Measurements from ENCODE around the gene HHAT. TPM values are rescaled to one million over a fixed set of nuclear protein-coding genes. Genes with fewer than 3 reads are reported as not detected.

Gene HHAT
- total and polyA plus RNA-seq, 4 experiments from 2014 or later, result 4.3 to 6.8 (median 5.8) TPM

GRCh38 chr1:210483821-210484220 lies 155.1 kb downstream of the HHAT start:
- Mint-ChIP-seq H3K36me3 (peaks cover 1 to 14% of the 10 kb centered on the region in 2 donors), H3K4me1 (no peaks in the 10 kb centered on the region), H3K4me3 (no peak overlapping the region), H3K27ac (no peak overlapping the region), H3K9me3 (peaks cover 0 to 2% (median 0%) of the 10 kb centered on the region in 8 donors), H3K27me3 (no peaks in the 10 kb centered on the region)
- Histone ChIP-seq H3K36me3 (ENCODE audit: insufficient read depth, low read length) (no peaks in the 10 kb centered on the region), H3K27me3 (ENCODE audit: insufficient read depth, low read length) (no peaks in the 10 kb centered on the region), H3K4me1 (ENCODE audit: insufficient read depth, low read length) (no peaks in the 10 kb centered on the region), H3K27ac (ENCODE audit: low read depth, low read length) (no peak overlapping the region), H3K9me3 (ENCODE audit: control insufficient read depth in 1 of 2, low read length in 2 of 2) (no peaks in the 10 kb centered on the region), H3K4me3 (ENCODE audit: low read length in 2 of 2) (no peak overlapping the region)
- ChIA-PET POLR2A (ENCODE audit: partially characterized antibody) (no interaction called here), CTCF (ENCODE audit: partially characterized antibody) (no interaction called here)
- intact Hi-C loops (cut with micrococcal nuclease), result no loop called here
- DNase-seq, result no peak

- H3K27me3 ChIP-seq (ENCODE audit: insufficient read depth, low read length), result no peaks in the 10 kb centered on the region
- no peaks in the 10 kb centered on the region for H3K9me3 ChIP-seq (ENCODE audit: control insufficient read depth in 1 of 2, low read length in 2 of 2)
- Mint-ChIP-seq H3K27me3 (no peaks in the 10 kb centered on the region), H3K36me3 (peaks cover 1 to 12% of the 10 kb centered on the region in 2 donors), H3K27ac (no peak overlapping the region), H3K9me3 (peaks cover 0 to 2% (median 0%) of the 10 kb centered on the region in 8 donors), H3K4me1 (peaks cover 0 to 1% (median 0%) of the 10 kb centered on the region in 4 donors), H3K4me3 (no peak overlapping the region)
- H3K4me1 ChIP-seq (ENCODE audit: insufficient read depth, low read length), result no peaks in the 10 kb centered on the region
- POLR2A ChIA-PET (ENCODE audit: partially characterized antibody), result no interaction called here
- no peaks in the 10 kb centered on the region for H3K36me3 ChIP-seq (ENCODE audit: insufficient read depth, low read length)
- no peak overlapping the region for H3K27ac ChIP-seq (ENCODE audit: low read depth, low read length)
- CTCF ChIA-PET (ENCODE audit: partially characterized antibody), result no interaction called here
- no peak overlapping the region for H3K4me3 ChIP-seq (ENCODE audit: low read length in 2 of 2)
- DNase-seq, result no peak
- intact Hi-C loops (cut with micrococcal nuclease), result no loop called here
Measured at GRCh38 chr1:210487021-210487420, 158.3 kb downstream of the HHAT start.

- CTCF ChIA-PET (ENCODE audit: partially characterized antibody), result no interaction called here
- H3K36me3 Mint-ChIP-seq, result peaks cover 1 to 12% of the 10 kb centered on the region in 2 donors
- H3K27me3 Mint-ChIP-seq, result no peaks in the 10 kb centered on the region
- POLR2A ChIA-PET (ENCODE audit: partially characterized antibody), result no interaction called here
- H3K4me1 Mint-ChIP-seq, result peaks cover 0 to 1% (median 0%) of the 10 kb centered on the region in 4 donors
- Histone ChIP-seq H3K4me1 (ENCODE audit: insufficient read depth, low read length) (no peaks in the 10 kb centered on the region), H3K9me3 (ENCODE audit: control insufficient read depth in 1 of 2, low read length in 2 of 2) (no peaks in the 10 kb centered on the region), H3K4me3 (ENCODE audit: low read length in 2 of 2) (no peak overlapping the region), H3K36me3 (ENCODE audit: insufficient read depth, low read length) (no peaks in the 10 kb centered on the region), H3K27ac (ENCODE audit: low read depth, low read length) (no peak overlapping the region), H3K27me3 (ENCODE audit: insufficient read depth, low read length) (no peaks in the 10 kb centered on the region)
- H3K27ac Mint-ChIP-seq, result no peak overlapping the region
- H3K4me3 Mint-ChIP-seq, result no peak overlapping the region
- no peak for DNase-seq
- intact Hi-C loops (cut with micrococcal nuclease), result no loop called here
- H3K9me3 Mint-ChIP-seq, result peaks cover 0 to 2% (median 0%) of the 10 kb centered on the region in 8 donors
Measured at GRCh38 chr1:210489491-210489890, 160.8 kb downstream of the HHAT start.

DNA sequence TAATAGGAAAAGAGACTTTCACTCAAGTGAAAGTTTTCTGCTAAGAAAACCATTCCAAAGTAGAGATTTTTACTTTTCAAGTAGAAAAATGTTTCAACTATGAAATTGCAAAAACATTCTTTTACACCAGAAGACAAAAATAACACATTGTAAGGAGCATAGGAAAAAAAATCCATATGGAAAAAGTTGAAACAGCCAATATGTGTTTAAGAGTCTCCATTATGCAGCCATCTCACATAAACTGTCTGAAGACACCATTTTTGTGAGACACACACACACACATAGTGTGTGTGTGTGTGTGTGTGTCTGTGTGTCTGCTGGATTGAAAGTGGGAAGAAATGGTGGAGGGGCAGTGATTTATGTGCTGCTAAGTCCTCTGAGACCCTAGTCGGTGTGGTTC lies 162.1 kb downstream of the HHAT start:
- Histone ChIP-seq H3K36me3 (ENCODE audit: insufficient read depth, low read length) (no peaks in the 10 kb centered on the region), H3K4me1 (ENCODE audit: insufficient read depth, low read length) (no peaks in the 10 kb centered on the region), H3K27ac (ENCODE audit: low read depth, low read length) (no peak overlapping the region), H3K9me3 (ENCODE audit: control insufficient read depth in 1 of 2, low read length in 2 of 2) (no peaks in the 10 kb centered on the region), H3K4me3 (ENCODE audit: low read length in 2 of 2) (no peak overlapping the region), H3K27me3 (ENCODE audit: insufficient read depth, low read length) (no peaks in the 10 kb centered on the region)
- ChIA-PET POLR2A (ENCODE audit: partially characterized antibody) (no interaction called here), CTCF (ENCODE audit: partially characterized antibody) (no interaction called here)
- Mint-ChIP-seq H3K4me1 (peaks cover 0 to 1% (median 0%) of the 10 kb centered on the region in 4 donors), H3K36me3 (peaks cover 0 to 6% of the 10 kb centered on the region in 2 donors), H3K27me3 (no peaks in the 10 kb centered on the region), H3K4me3 (no peak overlapping the region), H3K9me3 (peaks cover 0 to 2% (median 0%) of the 10 kb centered on the region in 8 donors), H3K27ac (no peak overlapping the region)
- intact Hi-C loops (cut with micrococcal nuclease), result no loop called here
- DNase-seq, result no peak

DNA sequence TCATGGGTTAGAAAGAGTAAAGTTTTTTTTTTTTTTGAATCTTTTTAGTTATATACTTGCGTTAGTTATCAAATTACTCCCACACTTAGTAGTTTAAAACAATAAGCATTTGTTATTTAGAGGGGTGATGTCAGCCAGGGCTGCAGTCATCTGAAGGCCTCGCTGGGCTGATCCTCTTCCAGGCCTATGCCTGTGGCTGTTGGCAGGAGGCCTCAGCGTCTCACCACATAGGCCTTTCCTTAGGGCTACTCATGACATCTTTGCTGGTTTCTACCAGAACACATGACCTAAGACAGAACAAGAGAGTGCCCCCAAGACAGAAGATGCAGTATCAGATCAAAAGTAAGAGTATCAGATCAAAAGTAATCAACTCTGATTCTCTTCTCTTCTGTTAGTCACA lies 167.4 kb downstream of the HHAT start:
- no peaks in the 10 kb centered on the region for H3K36me3 ChIP-seq (ENCODE audit: insufficient read depth, low read length)
- ChIA-PET CTCF (ENCODE audit: partially characterized antibody) (no interaction called here), POLR2A (ENCODE audit: partially characterized antibody) (no interaction called here)
- Mint-ChIP-seq H3K4me1 (no peaks in the 10 kb centered on the region), H3K27ac (no peak overlapping the region), H3K27me3 (no peaks in the 10 kb centered on the region), H3K9me3 (no peaks in the 10 kb centered on the region), H3K4me3 (no peak overlapping the region), H3K36me3 (no peaks in the 10 kb centered on the region)
- H3K27me3 ChIP-seq (ENCODE audit: insufficient read depth, low read length), result no peaks in the 10 kb centered on the region
- H3K9me3 ChIP-seq (ENCODE audit: control insufficient read depth in 1 of 2, low read length in 2 of 2), result no peaks in the 10 kb centered on the region
- no peaks in the 10 kb centered on the region for H3K4me1 ChIP-seq (ENCODE audit: insufficient read depth, low read length)
- H3K4me3 ChIP-seq (ENCODE audit: low read length in 2 of 2), result no peak overlapping the region
- DNase-seq, result no peak
- intact Hi-C loops (cut with micrococcal nuclease), result no loop called here
- H3K27ac ChIP-seq (ENCODE audit: low read depth, low read length), result no peak overlapping the region

DNA sequence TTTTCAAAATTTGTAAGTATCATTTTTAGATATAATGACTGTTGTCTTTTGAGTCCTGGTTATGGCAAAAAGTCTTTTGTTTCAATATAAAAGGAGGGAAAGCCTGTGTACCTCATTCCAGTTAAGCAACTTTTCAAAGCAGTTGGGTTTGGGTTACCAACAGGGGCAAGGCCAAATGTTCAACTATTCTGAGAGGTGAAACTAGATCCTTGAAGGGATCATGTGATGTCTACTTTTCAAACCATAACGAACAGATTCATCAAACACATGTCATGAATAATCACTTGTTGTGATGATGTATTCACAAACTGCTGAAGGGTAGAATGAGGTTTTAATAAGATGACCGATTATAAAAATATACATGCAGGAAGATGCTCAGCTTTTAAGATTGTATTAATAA lies 171.3 kb downstream of the HHAT start:
- H3K9me3 Mint-ChIP-seq, result no peaks in the 10 kb centered on the region
- no peaks in the 10 kb centered on the region for H3K36me3 ChIP-seq (ENCODE audit: insufficient read depth, low read length)
- no peaks in the 10 kb centered on the region for H3K4me1 ChIP-seq (ENCODE audit: insufficient read depth, low read length)
- no peaks in the 10 kb centered on the region for H3K27me3 Mint-ChIP-seq
- no peak overlapping the region for H3K4me3 ChIP-seq (ENCODE audit: low read length in 2 of 2)
- intact Hi-C loops (cut with micrococcal nuclease), result no loop called here
- no peaks in the 10 kb centered on the region for H3K27me3 ChIP-seq (ENCODE audit: insufficient read depth, low read length)
- no peak overlapping the region for H3K27ac ChIP-seq (ENCODE audit: low read depth, low read length)
- H3K36me3 Mint-ChIP-seq, result peaks cover 0 to 7% of the 10 kb centered on the region in 2 donors
- H3K4me1 Mint-ChIP-seq, result no peaks in the 10 kb centered on the region
- H3K27ac Mint-ChIP-seq, result no peak overlapping the region
- H3K4me3 Mint-ChIP-seq, result no peak overlapping the region
- H3K9me3 ChIP-seq (ENCODE audit: control insufficient read depth in 1 of 2, low read length in 2 of 2), result no peaks in the 10 kb centered on the region
- no peak for DNase-seq
- POLR2A ChIA-PET (ENCODE audit: partially characterized antibody), result no interaction called here
- CTCF ChIA-PET (ENCODE audit: partially characterized antibody), result no interaction called here

- Mint-ChIP-seq H3K4me1 (no peaks in the 10 kb centered on the region), H3K36me3 (peaks cover 0 to 7% of the 10 kb centered on the region in 2 donors), H3K27ac (no peak overlapping the region), H3K4me3 (no peak overlapping the region), H3K9me3 (no peaks in the 10 kb centered on the region), H3K27me3 (no peaks in the 10 kb centered on the region)
- Histone ChIP-seq H3K36me3 (ENCODE audit: insufficient read depth, low read length) (no peaks in the 10 kb centered on the region), H3K27ac (ENCODE audit: low read depth, low read length) (no peak overlapping the region), H3K4me3 (ENCODE audit: low read length in 2 of 2) (no peak overlapping the region), H3K4me1 (ENCODE audit: insufficient read depth, low read length) (no peaks in the 10 kb centered on the region), H3K9me3 (ENCODE audit: control insufficient read depth in 1 of 2, low read length in 2 of 2) (no peaks in the 10 kb centered on the region), H3K27me3 (ENCODE audit: insufficient read depth, low read length) (no peaks in the 10 kb centered on the region)
- intact Hi-C loops (cut with micrococcal nuclease), result no loop called here
- no peak for DNase-seq
- ChIA-PET POLR2A (ENCODE audit: partially characterized antibody) (no interaction called here), CTCF (ENCODE audit: partially characterized antibody) (no interaction called here)
Measured at GRCh38 chr1:210500831-210501230, 172.1 kb downstream of the HHAT start.

GRCh38 chr1:210504286-210504685 lies 175.6 kb downstream of the HHAT start:
- CTCF ChIA-PET (ENCODE audit: partially characterized antibody), result no interaction called here
- Mint-ChIP-seq H3K27me3 (no peaks in the 10 kb centered on the region), H3K4me1 (no peaks in the 10 kb centered on the region), H3K27ac (no peak overlapping the region), H3K36me3 (peaks cover 0 to 7% of the 10 kb centered on the region in 2 donors), H3K4me3 (no peak overlapping the region), H3K9me3 (no peaks in the 10 kb centered on the region)
- intact Hi-C loops (cut with micrococcal nuclease), result no loop called here
- Histone ChIP-seq H3K27ac (ENCODE audit: low read depth, low read length) (no peak overlapping the region), H3K4me1 (ENCODE audit: insufficient read depth, low read length) (no peaks in the 10 kb centered on the region), H3K4me3 (ENCODE audit: low read length in 2 of 2) (no peak overlapping the region), H3K9me3 (ENCODE audit: control insufficient read depth in 1 of 2, low read length in 2 of 2) (no peaks in the 10 kb centered on the region), H3K36me3 (ENCODE audit: insufficient read depth, low read length) (no peaks in the 10 kb centered on the region), H3K27me3 (ENCODE audit: insufficient read depth, low read length) (no peaks in the 10 kb centered on the region)
- POLR2A ChIA-PET (ENCODE audit: partially characterized antibody), result no interaction called here
- DNase-seq, result no peak

Data from CD4-positive, alpha-beta memory T cell (primary cell).